GM21515 (cell line): ENCODE results near the gene CCNB2.

Experiments used
- ATAC-seq: cut with Tn5 transposase; IDR thresholded peaks from one replicate; pipeline ENCODE4 v1.9.1; 2021; ENCODE audit not compliant: unreplicated experiment

The CCNB2 gene

DNA sequence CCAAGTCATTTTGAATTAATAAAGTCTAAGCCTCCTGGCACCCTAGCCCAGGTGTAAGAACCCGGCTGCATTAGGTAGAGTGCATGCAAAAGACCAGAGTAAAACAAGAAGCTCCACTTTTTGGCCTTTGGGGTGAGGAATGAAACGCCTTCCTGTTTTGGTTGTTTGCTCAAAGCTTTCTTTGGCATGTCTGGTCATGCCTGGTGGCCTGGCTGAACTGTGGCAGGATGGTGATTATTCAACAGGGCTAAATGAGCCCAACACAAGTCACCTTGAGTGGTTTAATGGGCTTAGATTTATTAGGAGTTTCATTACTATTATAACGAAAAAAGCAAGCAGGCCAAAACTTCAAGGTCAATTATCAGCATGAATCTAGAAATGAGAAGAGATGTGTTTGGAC is 60.8 kb downstream of the CCNB2 start:
- ATAC-seq, result no peak

- ATAC-seq, result no peak
Observed at GRCh38 chr15:59166166-59166565, 61.2 kb downstream of the CCNB2 start.

GRCh38 chr15:59166601-59167265 is 61.8 kb downstream of the CCNB2 start:
- ATAC-seq, result no peak

GRCh38 chr15:59168536-59168935 is 63.6 kb downstream of the CCNB2 start:
- no peak for ATAC-seq

DNA sequence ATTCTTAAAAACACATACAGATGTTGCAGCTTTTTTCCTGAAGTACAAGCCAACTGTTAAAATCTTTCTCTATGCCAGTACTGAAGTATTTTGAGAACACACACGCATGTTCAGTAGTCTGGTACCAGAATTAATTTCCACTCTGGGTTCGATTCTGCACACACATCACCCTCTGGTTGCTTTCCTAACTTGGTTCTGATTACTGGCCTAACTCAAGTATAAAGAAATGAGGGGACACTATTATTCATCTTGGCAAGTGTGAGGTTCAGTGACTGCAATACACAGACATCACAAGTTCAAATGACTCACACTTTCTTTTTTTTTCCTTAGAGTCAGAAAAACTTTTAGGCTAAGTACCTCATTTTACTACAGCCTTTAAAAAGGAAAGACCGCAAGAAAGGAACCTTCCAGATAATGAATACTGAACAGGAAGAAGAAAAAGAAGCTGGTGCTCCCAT is 64.3 kb downstream of the CCNB2 start:
- ATAC-seq, result no peak

DNA sequence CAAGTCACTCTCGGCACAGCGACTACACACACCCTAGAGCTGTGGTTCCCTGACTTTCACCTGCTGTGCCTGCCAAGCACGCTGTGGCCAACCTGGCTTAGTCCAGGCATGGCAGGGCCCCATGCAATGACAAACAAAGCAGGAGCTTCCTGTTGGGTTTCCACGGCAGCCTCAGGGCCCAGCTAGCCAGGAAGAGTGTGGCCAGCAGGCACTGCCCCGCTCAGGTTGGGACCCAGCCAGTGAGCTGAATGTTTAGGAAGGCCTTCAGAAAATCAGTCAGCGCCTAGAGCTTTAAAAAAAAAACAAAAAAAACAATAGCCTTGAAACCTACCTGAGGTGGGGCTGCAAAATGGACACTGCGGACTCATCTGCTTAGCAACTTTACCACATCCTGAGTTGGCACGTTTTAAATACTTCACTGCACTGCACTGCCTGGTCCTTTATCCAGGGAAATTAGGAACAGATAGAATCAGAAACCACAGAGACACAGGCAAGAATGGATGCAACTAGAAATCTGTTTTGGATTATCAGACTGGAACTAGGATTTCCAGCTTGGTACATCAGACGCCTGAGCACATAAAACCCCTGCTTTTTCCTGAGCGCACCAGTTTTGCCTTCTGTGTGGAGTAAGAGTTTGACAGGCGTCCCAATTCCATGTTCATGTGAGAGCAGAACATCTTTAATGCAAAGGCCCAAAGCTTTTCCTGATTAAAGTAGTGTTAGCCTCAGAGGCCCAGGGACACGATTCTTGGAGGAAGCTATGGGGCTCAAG is 65.5 kb downstream of the CCNB2 start:
- ATAC-seq, result no peak

DNA sequence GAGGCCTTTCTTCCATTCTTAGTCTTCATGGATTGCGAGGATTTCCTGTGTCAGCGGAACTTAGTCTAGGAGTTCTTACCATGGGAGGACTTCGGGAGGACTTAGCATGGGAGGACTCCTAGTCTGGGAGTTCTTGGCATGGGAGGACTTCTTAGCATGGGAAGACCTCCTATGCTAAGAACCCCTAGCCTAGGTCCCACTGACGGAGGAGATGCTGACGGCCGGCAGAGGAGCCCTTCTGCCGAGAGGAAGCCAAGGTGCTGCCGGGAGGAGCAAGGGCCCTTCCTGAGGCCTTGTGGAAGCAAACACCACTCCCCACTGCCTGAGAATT is 66.1 kb downstream of the CCNB2 start:
- no peak for ATAC-seq

GRCh38 chr15:59172289-59172901 is 67.4 kb downstream of the CCNB2 start:
- no peak for ATAC-seq

DNA sequence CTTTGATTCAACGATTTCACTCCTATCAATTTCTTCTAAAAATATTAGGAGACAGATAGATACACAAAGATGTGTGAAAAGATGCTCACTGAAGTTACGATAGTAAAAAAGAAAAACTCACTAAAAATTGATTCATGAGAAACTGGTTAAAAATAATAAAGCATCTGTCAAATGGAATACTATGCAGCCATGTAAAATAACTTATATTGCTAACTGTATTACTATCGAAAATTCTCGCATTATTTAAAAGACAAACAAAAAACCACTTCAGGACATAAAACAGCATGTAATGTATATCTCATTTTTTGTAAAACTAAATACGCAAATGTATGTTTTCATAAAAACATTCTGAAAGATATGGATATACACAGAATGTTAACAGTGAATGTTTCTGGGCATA is 68.2 kb downstream of the CCNB2 start:
- ATAC-seq, result no peak

GRCh38 chr15:59174151-59174834 is 69.3 kb downstream of the CCNB2 start:
- ATAC-seq, result no peak
